Measurements from ENCODE around the gene RMC1.

- TF ChIP-seq POLR2AphosphoS5 (IDR thresholded peaks at IDR 0.05; ENCODE audit: low read depth, low read length) (no peak), TAF1 (IDR thresholded peaks at IDR 0.05; ENCODE audit: borderline replicate concordance, insufficient read depth, low read length) (no peak), FOXP2 (optimal IDR thresholded peaks at IDR 0.05; ENCODE audit: borderline replicate concordance, extremely low read depth, extremely low read length, insufficient read depth) (no peak), SIN3A (IDR thresholded peaks at IDR 0.05; ENCODE audit: borderline replicate concordance, insufficient read depth, low read length) (no peak), REST (IDR thresholded peaks at IDR 0.05; ENCODE audit: insufficient read depth in 1 of 2, low read depth in 2 of 2, low read length in 2 of 2) (no peak)
Observed at GRCh38 chr18:23471486-23471885, 31.8 kb upstream of the RMC1 start.
